A549 (cell line): ENCODE data around the gene ELF5. TPM values are rescaled to one million over a fixed set of nuclear protein-coding genes. Genes with fewer than 3 reads are reported as not detected.

Experiments used
- ATAC-seq, 2 experiments: fragments of 200-7000 bp in 1 of 2; fragments of >200 bp in 1 of 2; cut with Nextera tagmentation in 1 of 2; cut with Tn5 transposase in 1 of 2; 3 replicates each; pipeline versions ENCODE4 v1.8.0 to v1.9.1; 2018 to 2020; ENCODE audit warnings: mild to moderate bottlenecking in 1 of 2, moderate library complexity in 1 of 2
- CTCF ChIA-PET: fragments of 300-600 bp; sonication (Branson Sonifier 250); formaldehyde crosslinking; extraction: SDS; loops from one replicate; lab custom pipeline; 2021; ENCODE audit warnings: antibody characterized with exemption, inconsistent platforms; lab: Yijun Ruan, JAX
- POLR2A ChIA-PET: fragments of 350-600 bp; formaldehyde crosslinking; extraction: SDS; loops from one replicate; lab custom pipeline; 2021; ENCODE audit warnings: antibody characterized with exemption, inconsistent platforms; lab: Yijun Ruan, JAX
- DNase-seq, 2 experiments: peaks; one replicate each; pipeline versions ENCODE4 v3.0.0 to v3.0.0-alpha.2; 2011 to 2016; ENCODE audit warnings: low read depth in 1 of 2, low spot score in 1 of 2
- FAIRE-seq: peaks from 2 replicates; lab custom pipeline; 2011; peaks lifted over from hg19 to GRCh38; lab: Jason Lieb, UNC
- H3K27ac ChIP-seq, 2 experiments: fragments of >200 bp; sonication (Bioruptor Twin); formaldehyde crosslinking; 3 replicates each; pipeline ENCODE4 v1.5.1; 2016 to 2017
- H3K4me1 ChIP-seq: fragments of >200 bp; sonication (Bioruptor Twin); formaldehyde crosslinking; 3 replicates; pipeline ENCODE4 v1.6.1; 2016
- H3K4me2 ChIP-seq: fragments of >200 bp; sonication (Bioruptor Twin); formaldehyde crosslinking; 3 replicates; pipeline ENCODE4 v1.6.1; 2016
- H3K4me3 ChIP-seq: fragments of >200 bp; sonication (Bioruptor Twin); formaldehyde crosslinking; 3 replicates; pipeline ENCODE4 v1.5.1; 2016
- H3K9me3 ChIP-seq: fragments of >200 bp; sonication (Bioruptor Twin); formaldehyde crosslinking; 3 replicates; pipeline ENCODE4 v1.6.1; 2016
- BHLHE40 ChIP-seq: IDR thresholded peaks from 2 replicates; pipeline ENCODE4 v1.6.1; 2012; ENCODE audit warnings: low read depth, low read length, inconsistent platforms
- CBX2 ChIP-seq: fragments of 200-600 bp; sonication (generic); IDR thresholded peaks from 2 replicates; pipeline ENCODE4 v1.6.1; 2016; ENCODE audit warnings: low read depth, mild to moderate bottlenecking, borderline replicate concordance
- CBX8 ChIP-seq: fragments of 200-600 bp; sonication (generic); IDR thresholded peaks from 2 replicates; pipeline ENCODE4 v1.6.1; 2016
- CHD2 ChIP-seq: fragments of 150-350 bp; IDR thresholded peaks from 2 replicates; pipeline ENCODE4 v1.6.1; 2014; ENCODE audit warnings: low read length; ENCODE audit not compliant: partially characterized antibody
- CTCF ChIP-seq: fragments of >200 bp; sonication (Bioruptor Twin); formaldehyde crosslinking; IDR thresholded peaks from 3 replicates; pipeline ENCODE4 v1.5.1; 2016
- EHMT2 ChIP-seq: fragments of 200-600 bp; sonication (generic); IDR thresholded peaks from 2 replicates; pipeline ENCODE4 v1.6.1; 2016; ENCODE audit warnings: antibody characterized with exemption, low read depth, mild to moderate bottlenecking, moderate library complexity
- EP300 ChIP-seq, 2 experiments: fragments of >200 bp; sonication (Bioruptor Twin); formaldehyde crosslinking; IDR thresholded peaks; 2 replicates in 1 of 2; 3 replicates in 1 of 2; pipeline ENCODE4 v1.6.1; 2016 to 2017
- FOSB ChIP-seq: fragments of 250-450 bp; sonication (Bioruptor Pico); IDR thresholded peaks from 2 replicates; pipeline ENCODE4 v1.5.0; 2020; ENCODE audit warnings: mild to moderate bottlenecking, moderate library complexity
- GATA3 ChIP-seq: IDR thresholded peaks from 2 replicates; pipeline ENCODE4 v1.6.1; 2012; ENCODE audit warnings: borderline replicate concordance
- HMGXB4 ChIP-seq: fragments of 250-450 bp; sonication (Bioruptor Pico); IDR thresholded peaks from 2 replicates; pipeline ENCODE4 v1.5.0; 2021; ENCODE audit warnings: mild to moderate bottlenecking, moderate library complexity, borderline replicate concordance
- HOXA7 ChIP-seq: fragments of 250-450 bp; sonication (Bioruptor Pico); IDR thresholded peaks from 2 replicates; pipeline ENCODE4 v1.5.0; 2020; ENCODE audit warnings: mild to moderate bottlenecking, moderate library complexity
- JUN ChIP-seq, 2 experiments: fragments of >200 bp; sonication (Bioruptor Twin); formaldehyde crosslinking; IDR thresholded peaks; 2 replicates in 1 of 2; 3 replicates in 1 of 2; pipeline ENCODE4 v1.6.1; 2016 to 2017
- JUNB ChIP-seq: fragments of >200 bp; sonication (Bioruptor Twin); formaldehyde crosslinking; IDR thresholded peaks from 2 replicates; pipeline ENCODE4 v1.6.1; 2016
- MAFK ChIP-seq: fragments of 450-650 bp; IDR thresholded peaks from 2 replicates; pipeline ENCODE4 v1.6.1; 2014; ENCODE audit not compliant: partially characterized antibody
- MYC ChIP-seq: IDR thresholded peaks from 2 replicates; pipeline ENCODE4 v1.6.1; 2012; ENCODE audit warnings: mild to moderate bottlenecking, inconsistent platforms, low read length, improper control_type of control experiment, borderline replicate concordance
- NFE2L2 ChIP-seq: fragments of 150-350 bp; conservative IDR thresholded peaks from 2 replicates; pipeline ENCODE4 v1.6.1; 2014; ENCODE audit warnings: low read length
- NPAS2 ChIP-seq: fragments of 250-450 bp; sonication (Bioruptor Pico); IDR thresholded peaks from 2 replicates; pipeline ENCODE4 v1.8.0; 2022; ENCODE audit warnings: mild to moderate bottlenecking, moderate library complexity, borderline replicate concordance
- NR3C1 ChIP-seq: fragments of >200 bp; sonication (Bioruptor Twin); formaldehyde crosslinking; IDR thresholded peaks from 3 replicates; pipeline ENCODE4 v1.6.1; 2017
- PHF8 ChIP-seq: fragments of 200-600 bp; sonication (generic); IDR thresholded peaks from 2 replicates; pipeline ENCODE4 v1.6.1; 2016; ENCODE audit warnings: low read depth, mild to moderate bottlenecking, antibody characterized with exemption, moderate library complexity, borderline replicate concordance
- POLR2A ChIP-seq: IDR thresholded peaks from 2 replicates; pipeline ENCODE4 v1.6.1; 2012; ENCODE audit warnings: mild to moderate bottlenecking, low read length
- RAD21 ChIP-seq, 2 experiments: fragments of >200 bp in 1 of 2; sonication (Bioruptor Twin) in 1 of 2; formaldehyde crosslinking in 1 of 2; IDR thresholded peaks in 1 of 2; conservative IDR thresholded peaks in 1 of 2; 2 replicates in 1 of 2; 3 replicates in 1 of 2; pipeline ENCODE4 v1.6.1; 2012 to 2018; ENCODE audit warnings: inconsistent platforms in 1 of 2
- RARB ChIP-seq: fragments of 250-450 bp; sonication (Bioruptor Pico); IDR thresholded peaks from 2 replicates; pipeline ENCODE4 v1.8.0; 2021; ENCODE audit warnings: mild to moderate bottlenecking, moderate library complexity
- RCOR1 ChIP-seq: fragments of 150-350 bp; IDR thresholded peaks from 2 replicates; pipeline ENCODE4 v1.6.1; 2014; ENCODE audit warnings: antibody characterized with exemption, low read length, low read depth
- SMC3 ChIP-seq: fragments of >200 bp; sonication (Bioruptor Twin); formaldehyde crosslinking; IDR thresholded peaks from 3 replicates; pipeline ENCODE4 v1.6.1; 2018; ENCODE audit warnings: inconsistent platforms
- TP53 ChIP-seq: fragments of 250-450 bp; sonication (Bioruptor Pico); IDR thresholded peaks from 2 replicates; pipeline ENCODE4 v1.5.0; 2021; ENCODE audit warnings: mild to moderate bottlenecking, moderate library complexity
- ZNF302 ChIP-seq: fragments of 250-450 bp; sonication (Bioruptor Pico); IDR thresholded peaks from 2 replicates; pipeline ENCODE4 v1.9.0; 2021; ENCODE audit warnings: inconsistent platforms, mild to moderate bottlenecking, moderate library complexity
- ZSCAN20 ChIP-seq: fragments of 250-450 bp; sonication (Bioruptor Pico); IDR thresholded peaks from 2 replicates; pipeline ENCODE4 v1.8.0; 2022; ENCODE audit warnings: mild to moderate bottlenecking, moderate library complexity
- WGBS: methylation state at CpG from one replicate; pipeline ENCODE4 v1.1.6; 2017; ENCODE audit errors: missing lambda C conversion rate; 5-methylcytosine and 5-hydroxymethylcytosine counted together
- polyA plus RNA-seq, 4 experiments: library from polyadenylated mRNA; depleted of rRNA in 3 of 4; stranded (reverse); fragments of >200 nt; fragmentation: RNase III in 1 of 4; extraction: RNeasy Plus Mini Kit Qiagen cat#74134 plus additional on column Dnase treatment in 1 of 4; gene quantifications; 2 replicates in 3 of 4; 3 replicates in 1 of 4; pipeline ENCODE4 v1.2.3, GENCODE V29; 2011 to 2017
- TF ChIP-seq, protein P1 (sequence below): IDR thresholded peaks from 2 replicates; pipeline ENCODE4 v1.6.1; 2012
- TF ChIP-seq, protein P2 (sequence below): fragments of >200 bp; sonication (Bioruptor Twin); formaldehyde crosslinking; IDR thresholded peaks from 2 replicates; pipeline ENCODE4 v1.6.1; 2016
- TF ChIP-seq, protein P3 (sequence below): fragments of >200 bp; sonication (Bioruptor Twin); formaldehyde crosslinking; IDR thresholded peaks from 3 replicates; pipeline ENCODE4 v1.6.1; 2016

The ELF5 gene
- polyA plus RNA-seq, 2 of the 4 experiments (the other 2 are of a cell fraction) = 0.04 TPM; not detected in 1

DNA sequence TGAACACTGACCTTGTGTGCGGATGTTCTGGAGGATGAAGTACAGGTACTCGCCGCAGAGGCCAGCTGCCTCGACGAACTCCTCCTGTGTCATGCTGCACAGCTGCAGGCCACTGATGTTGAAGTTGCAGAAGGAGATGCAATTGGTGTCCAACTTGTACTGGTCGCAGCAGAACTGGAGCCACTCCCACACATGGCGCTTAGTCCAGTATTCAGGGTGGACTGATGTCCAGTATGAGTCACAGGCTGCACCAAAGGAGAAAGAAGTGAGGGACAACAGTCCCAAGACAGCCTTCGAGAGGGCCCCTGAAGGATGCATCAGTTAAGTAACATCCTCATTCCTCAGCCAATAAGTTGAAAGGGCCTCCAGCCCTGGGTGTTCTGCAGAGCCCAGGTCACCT is 20.1 kb downstream of the ELF5 start:
- ATAC-seq (peak in 1 of 2 experiments; percentile 28; a peak in 3 of 6 replicates), FAIRE-seq (no peak), DNase-seq (no peak)
- Histone ChIP-seq H3K4me2 (no peak overlapping the region), H3K27ac (peak overlapping the region in 1 of 2 experiments; percentile 47; a peak in 2 of 6 replicates), H3K9me3 (no peaks in the 10 kb centered on the region), H3K4me3 (no peak overlapping the region), H3K4me1 (no peaks in the 10 kb centered on the region)
- POLR2A ChIA-PET = no interaction called here
- CTCF ChIA-PET = interaction anchor here (0.6 to 11.9 kb wide), 33 partner anchors 12 to 686 kb away, joined by 3 to 257 read pairs (median 5); partner anchors contain the start of gene ELF5
- TF ChIP-seq, protein P1, sequence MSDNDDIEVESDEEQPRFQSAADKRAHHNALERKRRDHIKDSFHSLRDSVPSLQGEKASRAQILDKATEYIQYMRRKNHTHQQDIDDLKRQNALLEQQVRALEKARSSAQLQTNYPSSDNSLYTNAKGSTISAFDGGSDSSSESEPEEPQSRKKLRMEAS = no peak
- TF ChIP-seq HMGXB4 (no peak), HOXA7 (CRISPR knock-in tag) (no peak), CTCF (no peak), GATA3 (no peak), TP53 (CRISPR knock-in tag) (no peak), RARB (CRISPR knock-in tag) (no peak), RAD21 (conservative IDR thresholded peaks at IDR 0.05 in 1 of 2, IDR thresholded peaks at IDR 0.05 in 1 of 2) (no peak), JUNB (no peak), EHMT2 (no peak), ZNF302 (CRISPR knock-in tag) (no peak), NPAS2 (no peak), CBX2 (no peak), NR3C1 (no peak), MYC (no peak), MAFK (no peak), JUN (IDR thresholded peaks at IDR 0.05) (no peak), PHF8 (no peak)
- TF ChIP-seq, protein P2, sequence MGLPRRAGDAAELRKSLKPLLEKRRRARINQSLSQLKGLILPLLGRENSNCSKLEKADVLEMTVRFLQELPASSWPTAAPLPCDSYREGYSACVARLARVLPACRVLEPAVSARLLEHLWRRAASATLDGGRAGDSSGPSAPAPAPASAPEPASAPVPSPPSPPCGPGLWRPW = no peak
- TF ChIP-seq, all 56 proteins: peak for 0
- WGBS = 34% methylated on average over 8 of the region's 8 CpGs

GRCh38 chr11:34492806-34493414 is 20.7 kb downstream of the ELF5 start:
- WGBS = 31% methylated on average over 8 of the region's 8 CpGs
- H3K4me2 ChIP-seq = no peak overlapping the region
- ChIA-PET CTCF (interaction anchor here (0.6 to 11.9 kb wide), 66 partner anchors 12 to 685 kb away, joined by 3 to 257 read pairs (median 4); partner anchors contain the start of genes ABTB2 and ELF5), POLR2A (interaction anchor here (0.9 kb wide), 1 partner anchor 338 kb away, joined by 3 read pairs; no protein-coding TSS in a partner anchor)
- H3K27ac ChIP-seq = peak overlapping the region in 1 of 2 experiments; percentile 47; a peak in 3 of 6 replicates
- no peaks in the 10 kb centered on the region for H3K4me1 ChIP-seq
- peak; percentile 51 to 81; a peak in 3 of 6 replicates for ATAC-seq
- no peaks in the 10 kb centered on the region for H3K9me3 ChIP-seq
- TF ChIP-seq ZSCAN20 (CRISPR knock-in tag) (no peak), EHMT2 (no peak), SMC3 (peak; percentile 90), CBX8 (no peak), RAD21 (conservative IDR thresholded peaks at IDR 0.05 in 1 of 2, IDR thresholded peaks at IDR 0.05 in 1 of 2) (peak; percentile 90), GATA3 (no peak), CTCF (peak; percentile 90), EP300 (IDR thresholded peaks at IDR 0.05) (no peak), JUNB (no peak), BHLHE40 (no peak), RCOR1 (no peak), POLR2A (no peak), NR3C1 (no peak), CHD2 (no peak), NFE2L2 (no peak), FOSB (CRISPR knock-in tag) (no peak)
- TF ChIP-seq, protein P3, sequence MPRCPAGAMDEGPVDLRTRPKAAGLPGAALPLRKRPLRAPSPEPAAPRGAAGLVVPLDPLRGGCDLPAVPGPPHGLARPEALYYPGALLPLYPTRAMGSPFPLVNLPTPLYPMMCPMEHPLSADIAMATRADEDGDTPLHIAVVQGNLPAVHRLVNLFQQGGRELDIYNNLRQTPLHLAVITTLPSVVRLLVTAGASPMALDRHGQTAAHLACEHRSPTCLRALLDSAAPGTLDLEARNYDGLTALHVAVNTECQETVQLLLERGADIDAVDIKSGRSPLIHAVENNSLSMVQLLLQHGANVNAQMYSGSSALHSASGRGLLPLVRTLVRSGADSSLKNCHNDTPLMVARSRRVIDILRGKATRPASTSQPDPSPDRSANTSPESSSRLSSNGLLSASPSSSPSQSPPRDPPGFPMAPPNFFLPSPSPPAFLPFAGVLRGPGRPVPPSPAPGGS = no peak
- peak; percentile 66 to 75 for DNase-seq
- no peak overlapping the region for H3K4me3 ChIP-seq
- FAIRE-seq = peak; percentile 93
